ENCODE measurements around the gene EVI2A. TPM values are rescaled to one million over a fixed set of nuclear protein-coding genes. Genes with fewer than 3 reads are reported as not detected.

EVI2A gene
- total RNA-seq, 1 experiment from 2014 or later, result not detected

GRCh38 chr17:31272803-31273202 is 48.6 kb downstream of the EVI2A start:
- POLR2A ChIA-PET, result no interaction called here
- H3K36me3 ChIP-seq (ENCODE audit: control insufficient read depth in 1 of 2, insufficient read depth in 2 of 2, low read length in 2 of 2), result no peaks in the 10 kb centered on the region
- BruUV-seq (replicated peaks), result no TSS peak

More at GRCh38 chr17:31272803-31273202, 48.6 kb downstream of the EVI2A start:
- Histone ChIP-seq H3K9me2 (ENCODE audit: insufficient read depth) (peaks cover 4% of the 10 kb centered on the region; the same call in 1 of the 2 replicates), H3K79me2 (ENCODE audit: insufficient read depth, low read length) (no peaks in the 10 kb centered on the region), H2AFZ (ENCODE audit: low read depth, low read length, poor library complexity, severe bottlenecking) (no peak overlapping the region), H3K4me3 (replicated peaks in 1 of 2; ENCODE audit: low read depth in 1 of 2, low read length in 2 of 2) (no peak overlapping the region), H4K20me1 (ENCODE audit: insufficient read depth) (no peaks in the 10 kb centered on the region), H3K9ac (ENCODE audit: low read length) (no peak overlapping the region), H3K9me3 (ENCODE audit: control insufficient read depth in 1 of 2, insufficient read depth in 1 of 2, low read depth in 1 of 2, low read length in 2 of 2) (no peaks in the 10 kb centered on the region), H3K4me1 (ENCODE audit: control insufficient read depth in 1 of 2, insufficient read depth in 2 of 2, low read length in 2 of 2) (peaks cover 16% of the 10 kb centered on the region in 2 experiments), H3K4me2 (ENCODE audit: low read length) (no peak overlapping the region), H3K27me3 (ENCODE audit: insufficient read depth, low read length) (no peaks in the 10 kb centered on the region), H3K27ac (ENCODE audit: low read depth, low read length) (no peak overlapping the region)
- ChIA-PET CTCF (no interaction called here), RAD21 (ENCODE audit: low non-redundant PET in 1 of 2, low total read pairs in 2 of 2, uncharacterized antibody in 2 of 2, unreplicated experiment in 2 of 2) (no interaction called here)
- DNase-seq (ENCODE audit: low read depth, low spot score) (no peak), ATAC-seq (no peak)
- intact Hi-C loops (cut with micrococcal nuclease), result no loop called here
- TF ChIP-seq RAD21 (IDR thresholded peaks at IDR 0.05; ENCODE audit: low read depth) (no peak), ZBTB33 (IDR thresholded peaks at IDR 0.05; ENCODE audit: extremely low read depth, insufficient replicate concordance, low read length) (no peak), SIN3A (IDR thresholded peaks at IDR 0.05; ENCODE audit: low read depth) (no peak), ELF1 (IDR thresholded peaks at IDR 0.05; ENCODE audit: borderline replicate concordance, low read depth) (no peak), EZH2phosphoT487 (IDR thresholded peaks at IDR 0.05; ENCODE audit: borderline replicate concordance) (no peak), EGR1 (IDR thresholded peaks at IDR 0.05; ENCODE audit: low read depth) (no peak), TCF7L2 (IDR thresholded peaks at IDR 0.05; ENCODE audit: borderline replicate concordance, extremely low read depth, insufficient read depth, insufficient read length) (no peak), YY1 (IDR thresholded peaks at IDR 0.05; ENCODE audit: extremely low read depth, insufficient replicate concordance, low read depth, low read length) (no peak), ZFX (IDR thresholded peaks at IDR 0.05) (no peak), CTCF (IDR thresholded peaks at IDR 0.05 in 2 of 3, conservative IDR thresholded peaks at IDR 0.05 in 1 of 3; ENCODE audit: borderline replicate concordance in 1 of 3, insufficient read depth in 1 of 3, low read depth in 2 of 3, low read length in 2 of 3) (no peak), CEBPB (IDR thresholded peaks at IDR 0.05; ENCODE audit: low read depth) (no peak), SRF (IDR thresholded peaks at IDR 0.05; ENCODE audit: low read depth) (no peak), POLR2AphosphoS5 (IDR thresholded peaks at IDR 0.05; ENCODE audit: low read depth, low read length) (no peak), REST (IDR thresholded peaks at IDR 0.05; ENCODE audit: low read depth) (no peak), SP1 (IDR thresholded peaks at IDR 0.05; ENCODE audit: low read depth) (no peak), CBX3 (IDR thresholded peaks at IDR 0.05; ENCODE audit: low read depth) (no peak), ATF3 (IDR thresholded peaks at IDR 0.05) (no peak)
